Stimulated activated CD8-positive, alpha-beta memory T cell treated with anti-CD3 and anti-CD28 coated beads, Interleukin-2, amount 100 ng/mL, for 1 hour (primary cell): ENCODE measurements around the gene TMPRSS15.

ENCODE experiments used
- DNase-seq, 2 donors: peaks; one replicate each; pipeline ENCODE4 v3.0.0-alpha.2; 2020; ENCODE audit warnings: low read depth in 2 of 2

Gene TMPRSS15

DNA sequence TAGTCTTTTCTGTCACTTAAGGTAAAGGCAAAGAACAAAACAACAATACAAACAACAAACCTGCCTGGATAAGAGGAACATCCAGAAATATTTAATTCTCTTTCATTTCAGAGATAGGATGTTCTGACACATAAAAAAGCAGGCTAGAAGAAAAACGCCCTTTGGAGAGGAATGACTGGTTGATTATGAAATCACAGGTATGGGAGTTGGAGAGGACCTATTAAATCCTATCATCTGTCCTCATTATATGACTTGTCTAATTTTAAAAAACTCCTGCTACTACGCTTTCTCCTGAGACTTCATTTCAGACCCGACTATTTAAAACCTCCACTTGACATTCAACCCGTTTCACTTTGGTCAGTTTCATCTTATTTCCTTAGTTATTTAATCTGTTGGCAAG, 54.1 kb downstream of the TMPRSS15 start:
- DNase-seq = no peak

DNA sequence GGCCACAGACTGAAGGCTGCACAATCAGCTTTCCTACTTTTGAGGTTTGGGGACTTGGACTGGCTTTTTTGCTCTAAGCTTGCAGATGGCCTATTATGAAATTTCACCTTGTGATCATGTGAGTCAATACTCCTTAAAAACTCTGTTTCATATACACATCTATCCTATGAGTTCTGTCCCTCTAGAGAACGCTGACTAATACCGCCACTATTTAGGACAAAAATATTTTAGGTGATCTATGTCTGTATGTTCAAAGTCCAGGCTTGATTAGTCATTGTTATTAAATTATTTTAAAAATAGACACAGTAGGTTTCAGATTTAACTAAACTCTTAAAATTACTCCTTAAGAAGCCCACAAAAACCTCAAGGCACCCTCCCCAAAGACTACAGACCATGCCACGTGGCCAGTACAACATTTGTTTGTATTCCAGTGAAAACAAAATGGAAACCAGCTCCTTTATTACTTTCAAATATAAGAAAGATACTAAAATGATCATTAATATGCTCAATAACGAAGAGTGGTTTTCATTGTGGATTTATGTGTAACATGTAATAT, 63.1 kb downstream of the TMPRSS15 start:
- no peak for DNase-seq

DNA sequence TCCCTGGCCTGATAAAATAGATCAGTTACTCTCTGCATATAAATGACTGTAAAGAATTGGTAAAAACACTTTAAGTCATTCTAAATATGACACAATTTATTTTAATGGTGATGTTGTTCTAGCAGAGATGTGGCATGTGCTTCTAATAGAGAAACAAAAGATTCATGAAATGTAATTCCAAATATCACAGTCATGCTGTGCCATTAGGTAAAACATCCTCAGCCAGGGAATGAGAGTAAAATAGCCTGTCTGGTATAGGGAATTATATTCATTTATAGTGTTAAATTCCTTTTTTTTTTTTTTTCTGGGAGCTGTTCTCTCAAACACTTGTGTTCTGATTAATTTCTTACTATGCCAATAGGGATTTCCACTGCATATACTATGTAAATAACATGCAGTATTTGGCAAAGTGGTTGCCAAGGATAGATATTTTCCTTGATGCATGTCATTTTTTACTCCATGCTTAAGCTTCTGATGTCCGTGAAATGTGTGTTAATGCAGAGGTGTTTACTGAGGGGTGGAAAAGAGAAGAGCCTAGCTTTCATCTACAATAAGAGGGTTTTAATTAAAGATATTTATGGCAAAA, 67.8 kb downstream of the TMPRSS15 start:
- no peak for DNase-seq

DNA sequence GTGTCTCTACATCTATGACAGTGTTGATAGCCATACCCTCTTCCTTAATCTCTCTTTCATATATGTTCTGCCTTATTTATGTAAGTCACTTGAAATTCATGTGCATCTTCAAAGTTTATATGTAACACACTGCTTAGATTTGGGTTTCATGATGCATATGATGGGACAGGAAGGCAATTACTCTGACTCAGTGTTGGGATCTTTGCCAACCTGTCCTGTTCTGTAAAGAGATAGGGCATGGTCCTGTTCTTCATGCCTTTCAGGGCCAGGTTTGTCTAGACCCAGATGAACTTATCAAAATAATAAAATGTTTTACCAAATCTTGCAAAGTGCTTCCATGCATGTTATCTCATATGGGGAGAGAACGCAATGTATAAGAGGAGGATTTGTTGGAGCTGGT, 69.5 kb downstream of the TMPRSS15 start:
- no peak for DNase-seq

DNA sequence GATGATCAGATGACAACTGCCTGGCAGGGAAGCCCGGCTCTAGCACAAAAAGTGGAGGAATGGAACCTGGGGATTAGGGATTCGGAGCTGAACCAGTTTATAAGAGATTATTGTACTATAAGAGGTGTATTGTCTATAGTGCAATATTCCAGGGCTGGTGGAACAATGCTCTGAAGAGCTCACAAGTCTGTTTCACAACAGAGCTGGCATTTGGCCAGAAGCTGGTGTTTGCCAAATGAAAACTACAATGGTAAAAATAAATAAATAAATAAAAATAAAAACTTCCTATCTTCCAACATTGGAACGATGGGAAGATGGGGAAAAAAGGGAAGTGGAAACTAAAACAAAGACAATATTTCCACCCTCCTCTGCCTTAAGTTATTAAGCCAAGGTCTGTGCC, 85.4 kb downstream of the TMPRSS15 start:
- DNase-seq = no peak

DNA sequence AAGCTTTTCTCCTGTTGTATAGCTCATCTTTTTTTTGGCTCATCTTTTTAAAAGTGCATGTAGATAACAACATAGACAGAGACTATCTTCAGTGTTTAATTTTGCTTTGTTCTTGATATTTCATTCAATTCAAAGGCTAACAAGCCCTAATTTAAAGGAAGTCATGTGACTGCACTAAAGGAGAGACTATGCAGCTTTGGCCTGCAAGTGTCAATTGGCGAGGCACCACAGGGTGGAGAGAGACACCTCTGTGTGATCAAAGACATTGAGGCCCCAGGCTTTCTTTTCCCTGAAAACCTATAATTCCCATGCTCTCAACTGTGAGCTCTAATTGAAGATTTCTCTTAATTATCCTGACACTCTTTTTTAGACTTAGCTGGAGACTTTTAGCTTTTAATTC, 105.4 kb downstream of the TMPRSS15 start:
- no peak for DNase-seq

DNA sequence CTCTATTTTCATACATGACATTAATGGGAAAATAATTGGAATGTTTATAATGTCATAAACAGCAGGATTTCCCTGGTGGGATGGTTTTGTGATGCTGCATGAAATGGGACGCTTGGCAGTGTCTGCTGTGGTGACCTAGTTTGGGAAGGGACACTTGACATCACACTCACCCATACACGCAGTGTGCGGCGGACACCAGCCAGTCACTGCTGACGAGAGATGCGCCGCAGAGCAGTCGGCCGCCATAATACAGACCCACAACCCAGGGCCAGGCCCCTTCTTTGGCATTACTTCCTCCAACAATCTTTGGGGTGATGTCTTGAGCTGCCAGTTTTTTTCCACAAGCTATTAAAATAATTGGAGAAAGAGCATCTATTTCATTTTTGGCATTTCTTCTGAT, 109.5 kb downstream of the TMPRSS15 start:
- DNase-seq = no peak

DNA sequence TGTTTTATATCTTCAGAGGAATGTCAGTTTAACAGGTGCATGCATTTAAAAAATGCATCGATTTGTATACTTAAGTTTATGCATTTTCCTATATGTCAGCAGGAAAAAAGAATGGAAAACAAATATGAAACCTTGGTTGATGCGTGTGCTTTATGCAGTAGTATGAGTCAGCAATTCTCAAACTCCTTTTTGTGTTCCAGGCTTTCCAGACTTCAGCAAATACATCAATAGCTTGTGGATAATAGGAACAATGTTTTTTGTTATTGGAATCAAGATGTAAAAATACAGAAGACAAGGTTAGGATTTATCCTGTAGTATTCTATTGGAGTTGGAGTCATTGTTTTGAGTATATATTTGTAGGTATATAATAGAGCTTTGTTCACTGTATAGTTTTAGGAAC, 113.7 kb downstream of the TMPRSS15 start:
- DNase-seq = no peak

DNA sequence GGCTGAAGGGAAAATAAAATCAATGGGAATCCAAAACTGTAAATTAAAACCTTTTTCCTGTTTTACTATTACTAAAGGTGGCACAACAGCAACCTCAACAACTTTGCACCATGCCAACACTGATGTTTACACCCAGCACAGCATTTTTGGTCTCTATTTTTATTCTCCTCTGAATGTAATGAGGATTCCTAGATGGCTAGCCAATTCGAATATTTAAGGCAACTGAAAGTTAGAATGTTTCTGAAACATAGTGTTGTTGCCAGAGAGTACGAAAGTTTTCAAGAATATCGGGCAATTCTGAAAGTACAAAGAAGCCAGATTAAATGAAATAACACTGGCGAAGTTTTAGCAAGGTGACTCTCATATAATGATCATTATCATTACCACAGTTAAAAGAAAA, 118.2 kb downstream of the TMPRSS15 start:
- no peak for DNase-seq

DNA sequence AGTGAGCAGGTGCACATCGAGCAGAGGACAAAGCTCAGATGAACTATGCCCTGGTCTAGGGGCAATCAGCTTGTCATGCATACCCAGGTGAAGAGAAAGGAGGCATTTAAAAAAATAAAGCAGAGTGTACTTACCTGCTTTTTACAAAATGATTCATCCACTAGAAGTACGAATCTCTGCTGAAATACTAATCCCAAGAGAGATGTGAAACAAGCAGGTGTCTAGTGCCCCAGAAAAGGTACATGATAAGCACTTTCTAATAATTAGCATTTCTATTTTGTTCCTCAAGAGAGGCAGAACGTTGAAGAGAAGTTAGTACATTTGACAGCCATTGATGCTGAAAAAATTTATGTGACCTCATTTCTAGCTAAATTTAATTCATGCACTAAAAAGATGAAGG, 127.8 kb downstream of the TMPRSS15 start:
- DNase-seq = no peak

DNA sequence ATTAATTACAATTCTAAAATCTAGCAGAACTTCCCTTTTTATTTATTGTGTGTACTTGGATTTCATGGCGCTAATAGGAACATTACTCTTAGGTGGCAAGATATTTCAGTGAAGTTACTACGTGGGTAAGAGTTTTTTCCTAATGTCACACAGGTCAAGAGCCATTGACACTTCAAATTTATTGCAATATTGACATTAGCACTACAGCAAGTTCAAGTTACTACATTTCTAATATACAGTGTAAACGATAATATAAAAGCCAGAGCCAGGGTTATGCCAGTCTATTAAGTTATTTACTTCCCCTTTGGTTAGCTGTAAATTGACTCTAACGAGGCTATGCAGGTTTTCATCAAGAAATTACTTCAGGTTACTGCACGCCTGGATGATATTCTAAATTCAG, 129.2 kb downstream of the TMPRSS15 start:
- DNase-seq = no peak

DNA sequence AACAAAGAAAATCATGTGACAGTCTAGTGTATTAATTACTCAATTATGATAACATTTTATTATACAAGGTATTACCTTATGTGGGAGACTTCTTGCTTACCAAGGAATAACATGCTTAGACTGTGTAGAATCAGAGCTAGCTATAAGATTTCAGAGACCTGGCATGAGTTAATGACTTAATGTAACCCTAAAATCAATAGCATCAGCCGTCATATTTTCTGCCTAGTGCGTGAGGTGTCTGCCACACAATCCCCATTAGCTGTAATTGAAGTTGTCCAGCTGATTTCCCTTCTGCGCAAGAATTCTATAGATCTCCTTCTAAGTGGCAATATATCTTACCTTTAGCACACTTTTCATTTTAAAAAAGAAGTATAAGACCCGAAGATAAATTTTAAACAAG, 130.2 kb downstream of the TMPRSS15 start:
- DNase-seq = no peak

DNA sequence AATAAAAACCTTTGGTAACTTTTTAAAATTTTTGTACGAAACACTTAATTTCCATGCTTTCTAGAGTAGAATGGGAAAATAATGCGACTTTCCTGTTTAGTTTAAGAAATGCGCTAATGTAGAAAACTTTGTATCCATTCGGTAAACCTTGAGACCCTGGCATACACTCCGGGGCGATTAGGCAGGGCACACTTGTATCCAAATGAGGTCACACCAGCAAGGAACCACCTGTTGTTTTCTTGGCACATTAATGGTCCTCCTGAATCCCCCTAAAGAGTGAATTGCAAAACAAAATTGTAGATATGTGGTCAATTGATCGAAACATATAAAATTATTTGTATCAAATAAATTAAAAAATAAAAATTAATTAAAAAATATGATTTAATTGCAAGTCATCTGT, 133.7 kb downstream of the TMPRSS15 start:
- DNase-seq = no peak

DNA sequence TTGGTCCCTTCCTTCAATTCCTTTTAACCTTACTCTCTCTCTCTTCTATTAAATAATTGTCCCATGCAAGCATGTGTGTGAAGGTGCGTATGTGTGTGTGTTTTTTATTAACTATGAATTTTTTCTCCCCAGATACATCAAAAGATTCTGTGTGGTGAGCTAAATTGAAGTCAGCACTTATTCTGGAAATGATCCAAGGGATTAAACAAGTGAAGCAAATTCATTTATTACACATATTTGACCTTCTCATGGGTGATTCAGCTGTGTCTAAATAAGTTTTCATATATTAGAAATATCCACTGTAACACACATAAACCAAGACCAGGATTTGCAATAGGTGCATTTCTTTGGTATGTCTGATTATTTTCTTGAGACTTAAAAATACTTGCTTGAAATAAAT, 134.7 kb downstream of the TMPRSS15 start:
- DNase-seq = no peak

DNA sequence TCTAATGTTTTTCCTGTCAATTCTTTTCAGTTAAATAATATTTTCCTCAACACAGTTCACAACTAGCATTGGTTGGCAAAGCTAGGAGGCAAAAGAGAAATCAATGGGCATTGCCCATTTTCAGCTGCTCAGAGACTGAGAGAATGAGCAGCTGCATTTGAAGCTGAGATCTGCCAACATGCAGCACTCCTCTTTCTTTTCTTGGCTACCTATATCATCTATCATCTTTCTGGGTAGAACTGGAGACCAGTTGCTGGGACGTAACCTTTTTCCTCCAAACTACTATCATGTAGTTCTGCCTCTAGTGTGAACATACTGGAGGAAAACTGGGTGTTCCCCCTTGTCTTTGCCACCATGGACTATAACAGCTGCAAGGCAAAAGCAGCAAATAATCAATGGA, 136.1 kb downstream of the TMPRSS15 start:
- no peak for DNase-seq

DNA sequence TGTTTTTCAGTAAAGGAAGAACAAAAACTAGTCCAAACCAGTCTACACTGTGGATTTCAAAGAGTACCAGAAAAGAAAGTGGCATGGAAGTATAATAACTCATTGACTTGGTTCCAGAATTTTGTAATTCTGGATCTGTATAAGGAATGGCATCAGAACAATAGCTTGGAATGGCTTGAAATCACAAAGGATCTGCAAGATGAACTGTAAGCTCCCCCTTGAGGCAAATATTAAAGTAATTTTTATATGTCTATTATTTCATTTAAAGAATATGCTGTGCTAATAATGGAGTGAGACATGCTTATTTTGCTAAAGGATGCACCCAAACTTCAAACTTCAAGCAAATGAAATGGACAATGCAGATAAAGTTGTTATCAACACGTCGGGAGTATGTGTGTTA, 137.6 kb downstream of the TMPRSS15 start:
- no peak for DNase-seq

DNA sequence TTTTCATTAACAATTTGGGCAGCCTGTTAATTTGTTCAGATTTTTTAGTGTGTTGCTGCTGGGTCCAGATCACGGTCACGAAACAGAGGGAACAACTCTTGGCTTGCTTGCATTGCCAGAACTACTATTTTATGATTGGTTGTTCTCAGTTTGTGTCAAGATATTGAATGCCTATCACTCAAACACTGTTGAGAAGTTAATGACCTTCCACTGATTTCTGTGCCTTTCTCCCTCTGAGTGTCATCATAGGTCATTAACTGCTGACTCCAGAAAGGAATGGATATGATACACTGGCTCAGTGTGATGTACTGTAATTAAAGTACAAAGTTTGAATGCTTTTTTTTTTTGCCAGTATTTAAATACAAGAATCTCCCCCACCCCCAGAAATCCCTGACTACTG, 149.8 kb downstream of the TMPRSS15 start:
- DNase-seq = no peak

DNA sequence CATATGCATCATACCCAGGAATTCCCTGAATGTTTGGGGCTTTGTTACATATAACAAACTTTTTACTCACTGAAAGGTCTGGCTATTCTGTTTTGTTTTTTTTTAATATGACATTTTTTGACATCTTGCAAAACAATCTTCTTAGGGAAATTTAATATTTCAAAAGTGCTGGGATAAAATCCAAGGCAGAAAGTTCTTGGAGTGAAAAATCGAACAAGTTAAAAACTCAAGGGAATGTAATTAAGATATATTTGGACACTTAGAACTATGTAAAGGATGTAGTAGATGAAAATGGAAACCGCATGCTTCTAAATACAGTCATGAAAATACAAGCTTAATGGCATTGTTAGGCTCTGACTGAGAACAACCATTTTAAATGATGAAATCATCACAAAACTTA, 150.4 kb downstream of the TMPRSS15 start:
- no peak for DNase-seq

DNA sequence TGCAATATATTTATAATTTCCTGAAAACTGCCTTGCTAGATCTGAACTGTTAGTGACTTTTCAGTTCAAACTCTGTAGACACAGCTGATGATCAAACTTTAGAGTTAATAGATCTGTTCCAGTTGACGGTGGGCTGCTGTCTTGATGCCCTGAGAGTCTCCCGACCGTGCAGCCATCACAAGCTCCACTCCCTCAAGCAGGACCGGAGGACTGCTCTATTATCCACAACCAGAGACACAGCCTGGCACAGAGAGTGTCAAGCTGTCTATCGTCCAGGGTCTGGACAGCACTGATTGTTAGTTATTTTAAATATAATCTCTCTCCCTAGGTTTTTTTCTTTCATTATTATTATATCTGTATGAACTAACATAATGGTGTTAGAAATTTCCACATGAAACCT, 150.9 kb downstream of the TMPRSS15 start:
- no peak for DNase-seq

DNA sequence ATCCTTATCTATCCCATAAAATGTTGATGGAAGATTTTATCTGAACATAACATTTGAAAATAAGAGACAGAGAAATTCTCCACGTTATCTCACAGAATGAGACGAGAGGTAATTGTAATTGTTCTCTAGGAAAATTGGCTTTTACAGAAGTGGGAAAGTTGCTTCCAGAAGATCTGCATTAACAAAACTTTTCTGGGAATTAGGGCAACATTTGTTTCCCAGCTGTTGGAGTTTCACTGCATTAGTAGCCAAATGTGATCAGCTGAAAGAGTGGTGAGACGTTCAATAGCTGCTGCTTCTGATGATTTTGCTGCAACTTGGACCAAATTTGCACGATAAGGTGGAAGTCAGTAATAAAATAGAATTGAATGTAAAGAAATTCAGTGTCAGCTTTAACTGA, 151.3 kb downstream of the TMPRSS15 start:
- DNase-seq = no peak

DNA sequence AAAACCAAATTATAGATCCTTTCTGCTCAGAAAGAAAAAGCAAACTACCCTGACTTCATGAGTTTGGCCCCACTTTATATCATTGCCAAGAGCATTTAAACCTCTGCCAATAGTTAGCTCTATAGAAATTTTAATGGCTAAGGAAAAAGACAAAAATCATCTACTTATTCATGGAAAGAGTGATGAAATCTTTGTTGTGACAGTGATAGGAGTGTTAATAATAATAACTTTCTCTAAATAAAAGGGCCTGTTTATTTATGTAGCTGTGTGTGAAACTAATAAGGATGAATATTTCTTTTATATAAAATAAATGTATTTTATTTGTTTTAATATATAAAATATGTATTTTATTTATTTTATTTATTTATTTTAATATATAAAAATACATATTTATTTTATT, 152.5 kb downstream of the TMPRSS15 start:
- no peak for DNase-seq

DNA sequence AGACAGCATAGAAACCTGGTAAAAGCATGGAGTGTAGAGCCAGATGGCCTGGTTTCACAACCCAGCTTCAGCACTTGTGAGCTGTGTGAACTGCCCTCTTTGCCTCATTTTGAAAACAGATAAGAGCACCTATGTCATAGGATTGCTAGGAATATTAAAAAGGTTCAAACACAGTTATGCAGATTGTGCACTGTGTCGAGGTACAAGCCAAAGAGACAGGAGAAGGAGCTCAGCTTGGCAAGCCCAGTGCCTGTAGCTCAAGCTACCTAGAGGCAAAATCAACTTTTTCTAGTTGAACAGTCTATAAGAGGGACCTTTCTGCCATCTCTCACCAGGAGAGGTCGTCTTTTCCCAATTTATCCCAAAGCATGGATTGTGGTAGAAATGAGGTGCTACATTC, 153.9 kb downstream of the TMPRSS15 start:
- DNase-seq = no peak

DNA sequence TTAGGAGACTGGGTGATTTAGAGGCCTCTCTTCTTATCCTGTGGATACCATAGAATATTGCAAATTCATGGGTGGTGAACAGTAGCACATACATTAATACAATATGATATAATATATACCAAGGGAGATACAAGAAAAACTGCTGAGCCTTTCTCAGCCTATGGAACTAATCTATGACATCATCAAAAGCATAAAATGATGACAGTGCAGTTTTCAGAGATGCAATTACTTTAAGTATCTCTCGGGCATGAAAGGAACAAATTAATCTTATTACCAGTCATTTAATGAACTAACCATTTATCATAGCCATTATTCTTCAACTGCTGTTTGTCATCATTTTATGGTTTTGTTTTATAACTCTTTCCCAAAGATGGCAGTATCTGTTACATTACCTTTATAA, 155.4 kb downstream of the TMPRSS15 start:
- no peak for DNase-seq

DNA sequence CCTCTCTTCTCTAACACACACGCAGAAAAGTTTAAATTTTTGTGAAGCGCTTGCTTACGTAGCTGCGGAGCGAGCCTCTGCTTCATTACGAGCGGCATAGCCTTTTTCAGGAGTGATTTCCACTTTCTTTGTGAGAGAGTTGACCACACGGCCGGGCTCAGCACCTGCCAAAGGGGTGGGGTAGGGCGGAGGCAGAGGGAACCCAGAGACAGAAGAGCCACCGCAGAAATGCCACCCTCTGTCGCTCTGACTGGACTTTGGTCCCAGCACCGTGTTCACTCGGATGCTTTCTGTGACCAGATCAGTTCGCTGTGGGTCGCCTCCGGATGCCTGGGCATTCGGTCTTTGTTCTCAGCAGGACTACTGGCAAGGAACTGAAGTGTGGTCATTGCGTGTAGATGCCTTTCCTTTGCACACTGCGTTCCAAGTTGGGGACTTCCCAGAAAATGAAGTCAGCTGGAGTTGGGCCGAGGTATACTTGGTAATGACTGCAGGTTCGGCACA, 158.1 kb downstream of the TMPRSS15 start:
- no peak for DNase-seq
